Central memory CD4-positive, alpha-beta T cell (primary cell): ENCODE measurements around the gene CFAP54.
"Not testable (repeated sequence)": the region's sequence is repeated elsewhere in the genome, so short reads cannot be mapped to it uniquely, and the experiment has no call there.

Source experiments
- DNase-seq: peaks from one replicate; pipeline ENCODE4 v3.0.0; 2022
- total RNA-seq, 3 experiments: gene quantifications; one replicate each; lab custom pipeline; 2026; lab: John Stamatoyannopoulos, UW

The CFAP54 gene, protein sequence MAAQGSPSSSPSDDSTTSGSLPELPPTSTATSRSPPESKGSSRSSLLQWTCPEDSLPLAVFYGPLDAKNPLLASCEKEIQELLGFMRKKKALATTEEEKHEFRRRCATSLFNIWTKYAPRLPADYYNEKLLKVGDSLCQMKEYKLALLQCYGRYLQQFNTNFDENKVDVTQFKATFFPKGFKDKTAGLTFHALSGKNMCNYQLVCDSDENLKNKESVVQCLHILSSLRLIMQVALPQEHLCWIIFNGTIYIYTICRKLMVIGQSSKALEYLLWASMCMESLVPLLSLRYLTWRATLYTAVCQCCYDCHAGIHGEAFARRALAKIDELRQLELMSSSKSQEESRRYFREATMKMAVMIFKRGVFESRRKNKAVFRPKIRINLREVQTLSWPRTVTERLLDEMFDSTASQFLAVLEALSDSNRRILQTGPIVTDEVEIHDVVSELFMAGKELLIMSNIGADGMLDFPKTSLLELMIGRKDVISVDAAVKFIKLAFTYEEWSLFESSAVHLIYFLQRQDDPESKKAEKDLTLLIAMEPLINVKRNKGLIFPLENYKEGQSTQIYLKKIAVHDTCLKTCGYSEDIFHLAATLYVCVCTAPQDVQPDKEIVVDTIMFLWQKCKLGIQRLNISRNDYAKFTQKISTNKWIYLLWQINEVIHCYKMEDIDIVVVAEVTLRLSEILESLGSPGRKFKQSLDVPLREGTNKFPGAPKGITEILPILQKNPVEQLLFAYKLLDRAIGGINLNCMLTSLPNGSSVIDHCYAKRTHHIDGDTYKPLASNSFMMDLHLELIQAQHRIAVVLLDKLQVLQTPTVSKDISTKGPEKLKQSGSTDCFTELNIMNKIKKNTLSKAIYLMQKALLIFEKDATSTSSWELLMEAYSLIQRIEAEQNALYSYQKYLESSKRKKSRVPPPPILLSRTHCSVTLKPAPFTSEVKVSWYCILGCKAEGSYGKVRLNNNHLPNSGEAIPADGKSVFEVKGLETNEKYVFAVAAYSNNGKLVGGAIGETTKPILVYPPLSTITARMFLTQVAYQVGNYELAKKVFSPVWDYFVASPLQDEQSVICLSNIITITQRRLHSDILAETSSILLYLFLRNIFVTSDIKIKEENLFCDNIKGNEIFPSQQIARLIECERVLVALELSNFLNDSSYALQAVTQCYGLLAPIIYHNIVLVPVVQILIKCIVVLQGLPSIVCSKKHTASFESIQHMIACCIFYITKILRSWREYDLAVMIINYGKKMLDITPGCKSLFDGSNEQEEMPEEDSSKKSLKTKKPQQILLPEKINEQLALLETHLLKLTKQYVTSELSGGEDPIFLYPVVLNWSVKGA (N-terminal part only)
- 0.18 to 3.1 (median 2.4) reads per million in 3 experiments for total RNA-seq

GRCh38 chr12:96489392-96490056, at the start of gene CFAP54:
Gene CFAP54 (plus strand): TSS chr12:96489577. CDS start chr12:96489610, 33 bp downstream.
- DNase-seq: peak; percentile 94

DNA sequence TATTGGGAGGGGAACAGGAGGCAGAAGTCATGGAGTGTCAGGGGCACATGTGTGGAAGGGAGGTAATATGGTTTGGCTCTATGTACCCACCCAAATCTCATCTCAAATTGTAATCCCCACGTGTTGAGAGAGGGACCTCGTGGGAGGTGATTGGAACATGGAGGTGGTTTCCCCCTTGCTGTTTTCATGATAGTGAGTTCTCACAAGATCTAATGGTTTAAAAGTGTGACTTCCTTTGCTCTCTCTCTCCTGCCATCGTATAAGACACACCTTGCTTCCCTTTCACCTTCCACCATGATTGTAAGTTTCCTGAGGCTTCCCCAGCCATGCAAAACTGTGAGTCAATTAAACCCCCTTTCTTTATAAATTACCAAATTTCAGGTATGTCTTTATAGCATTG, 47.6 kb upstream of the CFAP54 start:
- peak; percentile 17 for DNase-seq

DNA sequence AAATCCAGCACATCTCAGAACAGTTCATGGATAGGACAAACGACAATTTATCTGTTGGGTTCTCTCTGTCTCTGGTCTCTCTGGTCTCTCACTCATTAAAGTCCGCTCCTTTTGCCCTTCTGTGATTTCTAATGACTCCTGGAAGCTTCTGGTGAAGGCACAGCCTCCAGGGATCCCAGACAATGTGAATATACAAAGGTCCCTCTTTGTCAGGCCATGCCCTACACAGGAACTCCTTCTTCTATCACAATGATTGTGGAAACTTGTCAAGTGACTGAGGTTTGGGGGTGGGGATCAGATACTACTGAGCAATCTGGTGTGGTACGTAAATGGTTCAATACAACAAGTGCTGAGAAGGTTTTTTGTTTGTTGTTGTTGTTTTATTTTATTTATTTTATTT, 46.5 kb upstream of the CFAP54 start:
- DNase-seq: no peak

DNA sequence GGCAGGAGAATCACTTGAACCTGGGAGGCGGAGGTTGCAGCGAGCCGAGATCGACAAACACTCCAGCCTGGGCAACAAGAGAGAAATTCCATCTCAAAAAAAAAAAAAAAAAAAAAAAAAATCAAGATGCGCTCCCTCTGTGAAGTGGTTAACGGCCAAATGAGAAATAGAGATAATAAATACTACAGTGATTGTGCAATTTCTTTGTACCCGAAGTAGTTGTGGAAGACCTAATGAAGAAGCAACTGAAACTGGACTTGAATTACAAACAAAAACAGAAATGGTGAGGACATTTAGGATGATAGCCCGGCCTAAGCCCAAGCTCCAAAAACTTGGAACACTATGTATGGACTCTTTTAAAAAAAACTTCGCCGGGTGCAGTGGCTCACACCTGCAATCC, 45.0 kb upstream of the CFAP54 start:
- DNase-seq: no peak

GRCh38 chr12:96445691-96446583, 43.4 kb upstream of the CFAP54 start:
- peak; percentile 89 for DNase-seq

GRCh38 chr12:96447256-96447655, 42.1 kb upstream of the CFAP54 start:
- no peak for DNase-seq

GRCh38 chr12:96448300-96448699, 41.1 kb upstream of the CFAP54 start:
- DNase-seq: no peak

GRCh38 chr12:96452261-96452922, 37.0 kb upstream of the CFAP54 start:
- DNase-seq: no peak

DNA sequence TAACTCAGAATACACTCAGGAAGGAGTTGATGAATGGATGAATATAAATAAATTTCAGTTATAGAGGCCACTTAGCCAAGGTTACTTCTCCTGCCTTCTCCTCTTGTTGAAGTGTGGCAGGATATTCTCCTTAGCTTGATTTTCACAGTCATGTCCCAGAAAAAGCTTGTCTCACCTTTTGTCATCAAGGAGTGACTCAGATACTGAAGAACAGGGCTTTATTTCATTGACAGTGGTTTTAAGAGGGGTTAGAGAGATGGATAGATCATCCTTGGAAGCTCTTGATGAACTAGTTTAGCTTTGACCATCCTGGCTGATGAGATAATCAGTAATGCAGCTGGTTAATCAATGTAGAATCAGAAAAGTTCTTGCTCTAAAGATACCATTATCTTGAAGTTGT, 35.0 kb upstream of the CFAP54 start:
- DNase-seq: no peak

- no peak for DNase-seq
These were observed 33.0 kb upstream of the CFAP54 start for GRCh38 chr12:96456265-96456974.

- DNase-seq: no peak
These were observed 32.0 kb upstream of the CFAP54 start for GRCh38 chr12:96457191-96457930.

DNA sequence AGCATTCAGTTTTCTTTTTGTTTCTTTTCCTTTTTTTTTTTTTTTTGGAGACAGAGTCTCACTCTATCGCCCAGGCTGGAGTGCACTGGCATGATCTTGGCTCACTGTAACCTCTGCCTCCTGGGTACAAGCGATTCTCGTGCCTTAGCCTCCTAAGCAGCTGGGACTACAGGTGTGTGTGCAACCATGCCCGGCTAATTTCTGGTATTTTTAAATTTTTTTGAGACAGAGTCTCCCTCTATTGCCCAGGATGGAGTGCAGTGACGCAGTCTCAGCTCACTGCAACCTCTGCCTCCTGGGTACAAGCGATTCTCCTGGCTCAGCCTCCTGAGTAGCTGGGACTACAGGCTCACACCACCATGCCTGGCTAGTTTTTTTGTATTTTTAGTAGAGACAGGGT, 30.1 kb upstream of the CFAP54 start:
- not testable (repeated sequence) for DNase-seq

DNA sequence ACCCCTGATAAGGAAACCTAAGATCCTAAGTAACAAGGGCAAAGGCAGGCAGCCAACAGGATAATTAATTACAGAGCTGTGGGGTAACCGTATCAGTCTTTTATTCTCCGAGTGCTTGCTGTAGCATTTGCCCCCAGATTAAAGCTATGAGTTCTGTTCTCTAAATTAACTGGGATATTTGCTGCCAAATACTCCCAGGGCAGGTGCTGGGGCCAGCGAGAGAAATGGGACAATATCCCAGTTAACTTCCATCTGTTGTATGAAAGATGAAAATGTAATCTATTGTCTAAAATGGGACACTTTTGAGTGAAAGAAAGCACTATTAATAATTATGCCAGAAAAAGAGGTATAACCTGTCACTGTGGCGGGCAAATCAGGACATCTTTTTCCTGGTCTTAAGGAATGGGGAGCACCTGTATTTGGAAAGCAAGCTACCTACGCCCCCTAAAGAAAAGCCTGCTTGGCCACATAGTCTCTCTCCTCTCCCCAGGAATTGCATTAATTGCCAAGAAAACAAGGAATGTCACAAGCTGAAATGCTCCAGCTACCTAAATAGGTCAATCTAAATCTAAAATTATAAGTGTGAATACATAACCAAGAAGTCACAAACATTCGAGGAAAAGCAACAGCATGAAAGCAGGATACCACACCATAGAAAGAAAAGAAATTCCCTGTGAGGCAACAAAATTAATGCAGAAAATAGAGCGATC, 26.7 kb upstream of the CFAP54 start:
- DNase-seq: no peak

GRCh38 chr12:96465896-96466295, 23.5 kb upstream of the CFAP54 start:
- no peak for DNase-seq

- DNase-seq: no peak
These were observed 22.2 kb upstream of the CFAP54 start for GRCh38 chr12:96466939-96467751.

GRCh38 chr12:96471368-96472050, 17.9 kb upstream of the CFAP54 start:
- no peak for DNase-seq

DNA sequence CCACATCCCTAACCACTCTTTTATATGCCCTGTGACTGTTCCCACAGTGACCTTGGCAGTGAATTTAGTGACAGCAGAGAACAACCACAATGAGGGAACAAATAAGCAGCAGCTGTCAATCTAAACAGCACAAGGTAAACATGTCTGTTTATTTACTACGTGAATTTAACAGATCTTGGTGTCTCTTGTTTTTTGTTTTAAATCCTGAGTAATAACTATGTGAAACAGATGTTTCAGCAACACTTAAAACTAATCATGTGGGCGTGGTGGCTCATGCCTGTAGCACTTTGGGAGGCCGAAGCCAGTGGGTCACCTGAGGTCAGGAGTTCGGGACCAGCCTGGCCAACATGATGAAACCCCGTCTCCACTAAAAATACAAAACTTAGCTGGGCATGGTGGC, 17.0 kb upstream of the CFAP54 start:
- DNase-seq: no peak
